GM19468 (cell line): ENCODE data around the gene MICOS13.
A peak's percentile ranks its signal among the peaks of the same experiment; 100 is the strongest.

Experiments used
- ATAC-seq: cut with Tn5 transposase; IDR thresholded peaks from one replicate; pipeline ENCODE4 v1.9.1; 2021; ENCODE audit warnings: mild to moderate bottlenecking, moderate library complexity, moderate number of reproducible peaks; ENCODE audit not compliant: unreplicated experiment; ENCODE audit errors: extremely low read depth

The MICOS13 gene

GRCh38 chr19:5680437-5681368 lies at the start of gene MICOS13, which contains the start of gene HSD11B1L:
MICOS13 (minus strand) TSS chr19:5680516; CDS start chr19:5680486, 30 bp downstream.
HSD11B1L (plus strand) TSS chr19:5681027; CDS start chr19:5684833, 3,806 bp downstream.
- peak; percentile 85 for ATAC-seq

- ATAC-seq, result no peak
These were observed 47.2 kb upstream of the MICOS13 start for GRCh38 chr19:5727453-5728050.

GRCh38 chr19:5719961-5720790 lies 39.9 kb upstream of the MICOS13 start, which contains the start of the genes CATSPERD and LONP1:
CATSPERD (plus strand) TSS chr19:5720637; CDS start chr19:5720738, 101 bp downstream.
LONP1 (minus strand) TSS chr19:5720146; CDS start chr19:5720132, 14 bp downstream.
- ATAC-seq, result peak; percentile 75

GRCh38 chr19:5719274-5719960 lies 39.1 kb upstream of the MICOS13 start:
- no peak for ATAC-seq

- ATAC-seq, result no peak
These were observed 38.4 kb upstream of the MICOS13 start for GRCh38 chr19:5718579-5719273.

GRCh38 chr19:5718037-5718578 lies 37.8 kb upstream of the MICOS13 start:
- ATAC-seq, result no peak

- no peak for ATAC-seq
These were observed 37.1 kb upstream of the MICOS13 start for GRCh38 chr19:5717215-5717935.

GRCh38 chr19:5714816-5715215 lies 34.5 kb upstream of the MICOS13 start:
- no peak for ATAC-seq

- no peak for ATAC-seq
These were observed 32.9 kb upstream of the MICOS13 start for GRCh38 chr19:5713228-5713627.

GRCh38 chr19:5711713-5712161 lies 31.4 kb upstream of the MICOS13 start:
- no peak for ATAC-seq

- ATAC-seq, result no peak
These were observed 30.7 kb upstream of the MICOS13 start for GRCh38 chr19:5711025-5711424.

GRCh38 chr19:5707576-5708575 lies 27.6 kb upstream of the MICOS13 start:
- no peak for ATAC-seq

- ATAC-seq, result no peak
These were observed 26.7 kb upstream of the MICOS13 start for GRCh38 chr19:5706876-5707573.

GRCh38 chr19:5705552-5705951 lies 25.2 kb upstream of the MICOS13 start:
- ATAC-seq, result no peak

GRCh38 chr19:5703819-5704818 lies 23.8 kb upstream of the MICOS13 start:
- ATAC-seq, result no peak
